AG04450 (cell line): ENCODE measurements around the gene MIER3. TPM values are rescaled to one million over a fixed set of nuclear protein-coding genes. Genes with fewer than 3 reads are reported as not detected.

Experiments used
- CTCF ChIA-PET: fragments of 300-600, 350-600 bp; formaldehyde crosslinking; extraction: SDS; loops from one replicate; lab custom pipeline; 2022; ENCODE audit warnings: antibody characterized with exemption, inconsistent platforms; lab: Charles Lee
- POLR2A ChIA-PET: fragments of 350-600 bp; formaldehyde crosslinking; extraction: SDS; loops from one replicate; lab custom pipeline; 2021; ENCODE audit warnings: antibody characterized with exemption, inconsistent platforms; lab: Yijun Ruan, JAX
- DNase-seq: peaks from one replicate; pipeline ENCODE4 v3.0.0-alpha.2; 2011; ENCODE audit warnings: low read depth, low spot score
- H3K27ac ChIP-seq: one replicate; pipeline ENCODE4 v1.5.1; 2012; ENCODE audit warnings: low read depth, low read length, control low read depth
- H3K27me3 ChIP-seq: one replicate; pipeline ENCODE4 v1.6.0; 2012; ENCODE audit warnings: low read length; ENCODE audit not compliant: control insufficient read depth, insufficient read depth
- H3K4me3 ChIP-seq: 2 replicates; pipeline ENCODE4 v1.5.1; 2011; ENCODE audit warnings: mild to moderate bottlenecking, low read depth, low read length, control low read depth
- H3K9me3 ChIP-seq: 2 replicates; pipeline ENCODE4 v1.5.1; 2012; ENCODE audit warnings: low read length; ENCODE audit not compliant: control insufficient read depth, insufficient read depth
- CTCF ChIP-seq: IDR thresholded peaks from 2 replicates; pipeline ENCODE4 v1.5.1; 2011; ENCODE audit warnings: low read depth, low read length, control low read depth, inconsistent platforms
- polyA plus RNA-seq: library from polyadenylated mRNA; depleted of rRNA; stranded (reverse); fragments of >200 nt; gene quantifications from 2 replicates; pipeline ENCODE4 v1.2.3, GENCODE V29; 2011

The MIER3 gene
- polyA plus RNA-seq, 1 experiment = 19.4 TPM

- TF ChIP-seq CTCF = no peak
- POLR2A ChIA-PET = no interaction called here
- CTCF ChIA-PET = no interaction called here
- Histone ChIP-seq H3K27ac (no peak overlapping the region), H3K9me3 (no peaks in the 10 kb centered on the region), H3K27me3 (peaks cover 8% of the 10 kb centered on the region), H3K4me3 (no peak overlapping the region)
- no peak for DNase-seq
These were observed 22.3 kb upstream of the MIER3 start for GRCh38 chr5:56974241-56974640.

- H3K27ac ChIP-seq = no peak overlapping the region
- ChIA-PET POLR2A (no interaction called here), CTCF (no interaction called here)
- no peak for TF ChIP-seq CTCF
- no peak for DNase-seq
- H3K4me3 ChIP-seq = no peak overlapping the region
- H3K27me3 ChIP-seq = peaks cover 10% of the 10 kb centered on the region
- no peaks in the 10 kb centered on the region for H3K9me3 ChIP-seq
These were observed 21.6 kb upstream of the MIER3 start for GRCh38 chr5:56973473-56973872.

GRCh38 chr5:56971275-56971674 is 19.4 kb upstream of the MIER3 start:
- CTCF ChIA-PET = no interaction called here
- no peak for TF ChIP-seq CTCF
- no peak overlapping the region for H3K27ac ChIP-seq
- POLR2A ChIA-PET = no interaction called here
- H3K27me3 ChIP-seq = peaks cover 24% of the 10 kb centered on the region
- H3K4me3 ChIP-seq = no peak overlapping the region
- no peak for DNase-seq
- H3K9me3 ChIP-seq = no peaks in the 10 kb centered on the region

GRCh38 chr5:56964173-56964572 is 12.2 kb upstream of the MIER3 start:
- no peaks in the 10 kb centered on the region for H3K9me3 ChIP-seq
- no peak for TF ChIP-seq CTCF
- POLR2A ChIA-PET = no interaction called here
- DNase-seq = no peak
- no peak overlapping the region for H3K4me3 ChIP-seq
- H3K27ac ChIP-seq = no peak overlapping the region
- CTCF ChIA-PET = interaction anchor here (0.7 kb wide), 1 partner anchor 209 kb away, joined by 3 read pairs; no protein-coding TSS in a partner anchor
- peaks cover 30% of the 10 kb centered on the region for H3K27me3 ChIP-seq

- no peak for TF ChIP-seq CTCF
- no peak overlapping the region for H3K4me3 ChIP-seq
- no peaks in the 10 kb centered on the region for H3K9me3 ChIP-seq
- DNase-seq = no peak
- CTCF ChIA-PET = no interaction called here
- H3K27me3 ChIP-seq = peaks cover 29% of the 10 kb centered on the region
- POLR2A ChIA-PET = no interaction called here
- no peak overlapping the region for H3K27ac ChIP-seq
These were observed 11.3 kb upstream of the MIER3 start for GRCh38 chr5:56963246-56963645.
